ENCODE results near the gene PWWP2B. TPM values are rescaled to one million over a fixed set of nuclear protein-coding genes. Genes with fewer than 3 reads are reported as not detected.

PWWP2B gene
- polyA plus RNA-seq, 2 of the 4 experiments (the other 2 are of a cell fraction) = 2.8 to 7.3 TPM

DNA sequence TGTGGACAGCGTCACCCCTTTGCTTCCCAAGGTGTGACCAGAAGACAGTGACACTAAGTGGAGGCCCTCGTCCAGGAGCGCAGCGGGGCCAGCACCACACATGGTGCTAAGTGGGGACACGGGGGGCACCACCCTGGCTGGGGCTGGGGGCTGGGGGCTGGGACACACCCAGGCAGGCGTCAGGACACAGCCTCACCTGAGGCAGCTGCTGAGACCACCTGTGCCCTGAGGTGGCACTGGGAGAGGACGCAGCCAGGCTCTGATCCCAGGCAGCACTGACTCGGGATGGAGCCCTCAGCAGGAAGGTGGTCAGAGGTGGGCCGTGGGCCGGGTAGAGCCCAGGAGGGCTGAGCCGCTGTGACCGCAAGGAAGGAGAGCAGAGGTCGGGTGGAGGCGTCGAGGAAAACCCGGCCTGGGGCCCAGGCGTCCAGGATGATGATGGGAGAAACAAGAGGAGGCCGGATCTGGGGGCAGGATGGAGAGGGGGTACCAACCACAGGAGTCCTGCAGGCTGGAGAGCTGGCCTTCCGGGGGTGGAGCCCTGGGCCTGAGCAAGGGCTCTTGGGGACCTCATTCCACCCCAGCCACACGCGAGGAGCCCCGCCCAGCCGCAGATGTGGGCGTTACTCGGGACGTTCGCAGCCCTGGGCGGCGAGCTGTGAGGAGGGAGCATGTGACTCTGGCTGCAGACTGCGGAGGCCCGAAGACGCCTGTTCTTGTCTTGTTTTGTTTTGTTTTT, 42.5 kb upstream of the PWWP2B start:
- POLR2A ChIA-PET = no interaction called here
- TF ChIP-seq HES2 (IDR thresholded peaks at IDR 0.05) (no peak), MAFK (IDR thresholded peaks at IDR 0.05; ENCODE audit: partially characterized antibody) (no peak), HOXB13 (CRISPR knock-in tag; IDR thresholded peaks at IDR 0.05; ENCODE audit: low read depth) (no peak)
- H3K4me3 ChIP-seq = no peak overlapping the region
- no peak overlapping the region for H3K4me2 ChIP-seq
- no peak for FAIRE-seq
- no peaks in the 10 kb centered on the region for H3K9me3 ChIP-seq
- no peak for ATAC-seq
- CTCF ChIA-PET = interaction anchor here (0.6 to 5.3 kb wide), 8 partner anchors 22 to 135 kb away, joined by 3 to 49 read pairs (median 8); no protein-coding TSS in a partner anchor
- 79% methylated on average over 27 of the region's 32 CpGs for WGBS (ENCODE audit: missing lambda C conversion rate)
- no peaks in the 10 kb centered on the region for H3K4me1 ChIP-seq
- DNase-seq (ENCODE audit: low read depth in 1 of 2, low spot score in 1 of 2) = no peak
- H3K27ac ChIP-seq = no peak overlapping the region

- POLR2A ChIA-PET = no interaction called here
- no peak overlapping the region for H3K27ac ChIP-seq
- ATAC-seq = no peak
- no peak for DNase-seq (ENCODE audit: low read depth in 1 of 2, low spot score in 1 of 2)
- FAIRE-seq = no peak
- TF ChIP-seq POLR2A (IDR thresholded peaks at IDR 0.05; ENCODE audit: low read length) = no peak
- TF ChIP-seq CBX8 (IDR thresholded peaks at IDR 0.05) = no peak
- TF ChIP-seq ZSCAN20 (CRISPR knock-in tag; IDR thresholded peaks at IDR 0.05) = no peak
- no peak for TF ChIP-seq TP53 (CRISPR knock-in tag; IDR thresholded peaks at IDR 0.05)
- no peak for TF ChIP-seq RARB (CRISPR knock-in tag; IDR thresholded peaks at IDR 0.05)
- TF ChIP-seq MAFK (IDR thresholded peaks at IDR 0.05; ENCODE audit: partially characterized antibody) = no peak
- TF ChIP-seq HEYL (CRISPR knock-in tag; IDR thresholded peaks at IDR 0.05) = no peak
- TF ChIP-seq TFCP2L1 (CRISPR knock-in tag; IDR thresholded peaks at IDR 0.05) = no peak
- TF ChIP-seq, protein P1, sequence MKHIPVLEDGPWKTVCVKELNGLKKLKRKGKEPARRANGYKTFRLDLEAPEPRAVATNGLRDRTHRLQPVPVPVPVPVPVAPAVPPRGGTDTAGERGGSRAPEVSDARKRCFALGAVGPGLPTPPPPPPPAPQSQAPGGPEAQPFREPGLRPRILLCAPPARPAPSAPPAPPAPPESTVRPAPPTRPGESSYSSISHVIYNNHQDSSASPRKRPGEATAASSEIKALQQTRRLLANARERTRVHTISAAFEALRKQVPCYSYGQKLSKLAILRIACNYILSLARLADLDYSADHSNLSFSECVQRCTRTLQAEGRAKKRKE (CRISPR knock-in tag; IDR thresholded peaks at IDR 0.05; ENCODE audit: low read depth) = no peak
- no peak for TF ChIP-seq CEBPB (IDR thresholded peaks at IDR 0.05)
- CTCF ChIA-PET = interaction anchor here (0.9 to 5.3 kb wide), 5 partner anchors 60 to 143 kb away, joined by 3 to 49 read pairs (median 4); no protein-coding TSS in a partner anchor
- H3K4me2 ChIP-seq = no peak overlapping the region
- WGBS (ENCODE audit: missing lambda C conversion rate) = 84% methylated on average over 17 of the region's 17 CpGs
- no peak overlapping the region for H3K4me3 ChIP-seq
- no peaks in the 10 kb centered on the region for H3K9me3 ChIP-seq
- H3K4me1 ChIP-seq = no peaks in the 10 kb centered on the region
Observed at GRCh38 chr10:132355297-132355696, 41.7 kb upstream of the PWWP2B start.

GRCh38 chr10:132355754-132356153, 41.2 kb upstream of the PWWP2B start:
- WGBS (ENCODE audit: missing lambda C conversion rate) = 87% methylated on average over 13 of the region's 13 CpGs
- Histone ChIP-seq H3K9me3 (no peaks in the 10 kb centered on the region), H3K4me1 (no peaks in the 10 kb centered on the region), H3K4me3 (no peak overlapping the region), H3K27ac (no peak overlapping the region), H3K4me2 (no peak overlapping the region)
- POLR2A ChIA-PET = no interaction called here
- DNase-seq (ENCODE audit: low read depth in 1 of 2, low spot score in 1 of 2) (no peak), FAIRE-seq (no peak), ATAC-seq (no peak)
- TF ChIP-seq SREBF2 (IDR thresholded peaks at IDR 0.05) (no peak), RFX5 (IDR thresholded peaks at IDR 0.05) (no peak), POLR2AphosphoS2 (conservative IDR thresholded peaks at IDR 0.05; ENCODE audit: low read length) (no peak), ZSCAN20 (CRISPR knock-in tag; IDR thresholded peaks at IDR 0.05) (no peak), CHD2 (IDR thresholded peaks at IDR 0.05; ENCODE audit: low read length, partially characterized antibody) (no peak), KDM1A (IDR thresholded peaks at IDR 0.05; ENCODE audit: low read depth) (no peak), RNF2 (IDR thresholded peaks at IDR 0.05; ENCODE audit: borderline replicate concordance, low read depth) (no peak), HOXB13 (CRISPR knock-in tag; IDR thresholded peaks at IDR 0.05; ENCODE audit: low read depth) (no peak), FOSL2 (IDR thresholded peaks at IDR 0.05) (no peak), FOSL2 (CRISPR knock-in tag; IDR thresholded peaks at IDR 0.05) (no peak), ESRRA (IDR thresholded peaks at IDR 0.05; ENCODE audit: borderline replicate concordance, low read length) (no peak), MAZ (IDR thresholded peaks at IDR 0.05; ENCODE audit: borderline replicate concordance, low read depth, low read length) (no peak), MYC (IDR thresholded peaks at IDR 0.05; ENCODE audit: borderline replicate concordance, low read length) (no peak), TP53 (CRISPR knock-in tag; IDR thresholded peaks at IDR 0.05) (no peak)
- TF ChIP-seq, protein P2, sequence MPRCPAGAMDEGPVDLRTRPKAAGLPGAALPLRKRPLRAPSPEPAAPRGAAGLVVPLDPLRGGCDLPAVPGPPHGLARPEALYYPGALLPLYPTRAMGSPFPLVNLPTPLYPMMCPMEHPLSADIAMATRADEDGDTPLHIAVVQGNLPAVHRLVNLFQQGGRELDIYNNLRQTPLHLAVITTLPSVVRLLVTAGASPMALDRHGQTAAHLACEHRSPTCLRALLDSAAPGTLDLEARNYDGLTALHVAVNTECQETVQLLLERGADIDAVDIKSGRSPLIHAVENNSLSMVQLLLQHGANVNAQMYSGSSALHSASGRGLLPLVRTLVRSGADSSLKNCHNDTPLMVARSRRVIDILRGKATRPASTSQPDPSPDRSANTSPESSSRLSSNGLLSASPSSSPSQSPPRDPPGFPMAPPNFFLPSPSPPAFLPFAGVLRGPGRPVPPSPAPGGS (IDR thresholded peaks at IDR 0.05) = no peak
- CTCF ChIA-PET = interaction anchor here (0.9 to 5.3 kb wide), 4 partner anchors 61 to 143 kb away, joined by 3 to 49 read pairs (median 4); no protein-coding TSS in a partner anchor
